ENCODE measurements around the gene TDRD9.

- TF ChIP-seq CTCF (IDR thresholded peaks at IDR 0.05; ENCODE audit: low read length) (no peak), EZH2phosphoT487 (IDR thresholded peaks at IDR 0.05; ENCODE audit: low read length) (no peak), EZH2 (optimal IDR thresholded peaks at IDR 0.05; ENCODE audit: low read depth, low read length) (no peak)
Measured at GRCh38 chr14:104037903-104038302, 109.6 kb downstream of the TDRD9 start.

Measured in MM.1S (cell line).